HEK293 (cell line): ENCODE results near the gene KLLN.

Experiments
- FEZF1 ChIP-seq: fragments of 450-650 bp; formaldehyde crosslinking; IDR thresholded peaks from 2 replicates; pipeline ENCODE4 v1.5.1; 2016; ENCODE audit warnings: missing biosample characterization, missing genetic modification characterization
- KLF10 ChIP-seq: fragments of 450-650 bp; IDR thresholded peaks from 2 replicates; pipeline ENCODE4 v1.5.1; 2018; ENCODE audit warnings: missing biosample characterization, mild to moderate bottlenecking, missing genetic modification characterization
- OVOL3 ChIP-seq: fragments of 450-650 bp; formaldehyde crosslinking; IDR thresholded peaks from 2 replicates; pipeline ENCODE4 v1.5.1; 2016; ENCODE audit warnings: missing biosample characterization, missing genetic modification characterization
- SCRT1 ChIP-seq: fragments of 450-650 bp; formaldehyde crosslinking; IDR thresholded peaks from 2 replicates; pipeline ENCODE4 v1.5.1; 2016; ENCODE audit warnings: missing biosample characterization, missing genetic modification characterization, borderline replicate concordance
- TRIM28 ChIP-seq: IDR thresholded peaks from 2 replicates; pipeline ENCODE4 v1.6.1; 2011; ENCODE audit warnings: low read length, control low read depth, borderline replicate concordance
- ZBTB1 ChIP-seq: fragments of 450-650 bp; formaldehyde crosslinking; IDR thresholded peaks from 2 replicates; pipeline ENCODE4 v1.5.1; 2016; ENCODE audit warnings: missing biosample characterization, missing genetic modification characterization
- ZBTB21 ChIP-seq: fragments of 450-650 bp; formaldehyde crosslinking; IDR thresholded peaks from 2 replicates; pipeline ENCODE4 v1.5.1; 2017; ENCODE audit warnings: missing biosample characterization, missing genetic modification characterization
- ZEB2 ChIP-seq: fragments of 450-650 bp; formaldehyde crosslinking; IDR thresholded peaks from 2 replicates; pipeline ENCODE4 v1.5.1; 2016; ENCODE audit warnings: missing biosample characterization, missing genetic modification characterization
- ZNF121 ChIP-seq: fragments of 450-650 bp; formaldehyde crosslinking; IDR thresholded peaks from 2 replicates; pipeline ENCODE4 v1.5.1; 2016; ENCODE audit warnings: missing biosample characterization, missing genetic modification characterization
- ZNF138 ChIP-seq: fragments of 450-650 bp; formaldehyde crosslinking; IDR thresholded peaks from 2 replicates; pipeline ENCODE4 v1.5.1; 2016; ENCODE audit warnings: missing biosample characterization, missing genetic modification characterization, borderline replicate concordance
- ZNF202 ChIP-seq: fragments of 450-650 bp; formaldehyde crosslinking; IDR thresholded peaks from 2 replicates; pipeline ENCODE4 v1.5.1; 2016; ENCODE audit warnings: missing biosample characterization, missing genetic modification characterization, borderline replicate concordance
- ZNF24 ChIP-seq: fragments of 450-650 bp; formaldehyde crosslinking; IDR thresholded peaks from 2 replicates; pipeline ENCODE4 v1.5.1; 2016; ENCODE audit warnings: missing biosample characterization, missing genetic modification characterization
- ZNF266 ChIP-seq: fragments of 450-650 bp; formaldehyde crosslinking; IDR thresholded peaks from 2 replicates; pipeline ENCODE4 v1.5.1; 2016; ENCODE audit warnings: missing biosample characterization, missing genetic modification characterization, low read depth
- ZNF335 ChIP-seq: fragments of 450-650 bp; formaldehyde crosslinking; conservative IDR thresholded peaks from 2 replicates; pipeline ENCODE4 v1.5.1; 2016; ENCODE audit warnings: missing biosample characterization, missing genetic modification characterization
- ZNF366 ChIP-seq: fragments of 450-650 bp; formaldehyde crosslinking; conservative IDR thresholded peaks from 2 replicates; pipeline ENCODE4 v1.5.1; 2016; ENCODE audit warnings: missing biosample characterization, missing genetic modification characterization
- ZNF391 ChIP-seq: fragments of 450-650 bp; formaldehyde crosslinking; IDR thresholded peaks from 2 replicates; pipeline ENCODE4 v1.5.1; 2016; ENCODE audit warnings: low read depth, missing biosample characterization, missing genetic modification characterization, borderline replicate concordance
- ZNF404 ChIP-seq: fragments of 450-650 bp; formaldehyde crosslinking; IDR thresholded peaks from 2 replicates; pipeline ENCODE4 v1.5.1; 2017; ENCODE audit warnings: missing biosample characterization, missing genetic modification characterization
- ZNF426 ChIP-seq: fragments of 450-650 bp; formaldehyde crosslinking; IDR thresholded peaks from 2 replicates; pipeline ENCODE4 v1.5.1; 2017; ENCODE audit warnings: missing biosample characterization, missing genetic modification characterization, mild to moderate bottlenecking, inconsistent platforms, moderate library complexity
- ZNF558 ChIP-seq: fragments of 450-650 bp; formaldehyde crosslinking; IDR thresholded peaks from 2 replicates; pipeline ENCODE4 v1.5.1; 2016; ENCODE audit warnings: missing biosample characterization, missing genetic modification characterization
- ZNF610 ChIP-seq: fragments of 450-650 bp; formaldehyde crosslinking; IDR thresholded peaks from 2 replicates; pipeline ENCODE4 v1.5.1; 2016; ENCODE audit warnings: missing biosample characterization, missing genetic modification characterization, borderline replicate concordance
- ZNF629 ChIP-seq: fragments of 450-650 bp; formaldehyde crosslinking; IDR thresholded peaks from 2 replicates; pipeline ENCODE4 v1.5.1; 2017; ENCODE audit warnings: missing biosample characterization, missing genetic modification characterization
- ZNF670 ChIP-seq: fragments of 450-650 bp; formaldehyde crosslinking; IDR thresholded peaks from 2 replicates; pipeline ENCODE4 v1.5.1; 2016; ENCODE audit warnings: missing biosample characterization, missing genetic modification characterization, low read depth
- ZSCAN30 ChIP-seq: fragments of 450-650 bp; IDR thresholded peaks from 2 replicates; pipeline ENCODE4 v1.5.1; 2018; ENCODE audit warnings: missing biosample characterization, mild to moderate bottlenecking, missing genetic modification characterization, moderate library complexity
- TF ChIP-seq, protein P1 (sequence below): fragments of 450-650 bp; formaldehyde crosslinking; IDR thresholded peaks from 2 replicates; pipeline ENCODE4 v1.5.0; 2017; ENCODE audit warnings: missing biosample characterization, missing genetic modification characterization, borderline replicate concordance
- TF ChIP-seq, protein P2 (sequence below): fragments of 450-650 bp; formaldehyde crosslinking; IDR thresholded peaks from 2 replicates; pipeline ENCODE4 v1.5.1; 2016; ENCODE audit warnings: missing biosample characterization, missing genetic modification characterization
- TF ChIP-seq, protein P3 (sequence below): fragments of 450-650 bp; formaldehyde crosslinking; IDR thresholded peaks from 2 replicates; pipeline ENCODE4 v1.5.1; 2017; ENCODE audit warnings: missing biosample characterization, missing genetic modification characterization
- TF ChIP-seq, protein P4 (sequence below): fragments of 450-650 bp; formaldehyde crosslinking; IDR thresholded peaks from 2 replicates; pipeline ENCODE4 v1.5.1; 2016; ENCODE audit warnings: missing biosample characterization, missing genetic modification characterization
- TF ChIP-seq, protein P5 (sequence below): fragments of 450-650 bp; formaldehyde crosslinking; IDR thresholded peaks from 2 replicates; pipeline ENCODE4 v1.5.1; 2016; ENCODE audit warnings: missing biosample characterization, missing genetic modification characterization, borderline replicate concordance

KLLN gene

DNA sequence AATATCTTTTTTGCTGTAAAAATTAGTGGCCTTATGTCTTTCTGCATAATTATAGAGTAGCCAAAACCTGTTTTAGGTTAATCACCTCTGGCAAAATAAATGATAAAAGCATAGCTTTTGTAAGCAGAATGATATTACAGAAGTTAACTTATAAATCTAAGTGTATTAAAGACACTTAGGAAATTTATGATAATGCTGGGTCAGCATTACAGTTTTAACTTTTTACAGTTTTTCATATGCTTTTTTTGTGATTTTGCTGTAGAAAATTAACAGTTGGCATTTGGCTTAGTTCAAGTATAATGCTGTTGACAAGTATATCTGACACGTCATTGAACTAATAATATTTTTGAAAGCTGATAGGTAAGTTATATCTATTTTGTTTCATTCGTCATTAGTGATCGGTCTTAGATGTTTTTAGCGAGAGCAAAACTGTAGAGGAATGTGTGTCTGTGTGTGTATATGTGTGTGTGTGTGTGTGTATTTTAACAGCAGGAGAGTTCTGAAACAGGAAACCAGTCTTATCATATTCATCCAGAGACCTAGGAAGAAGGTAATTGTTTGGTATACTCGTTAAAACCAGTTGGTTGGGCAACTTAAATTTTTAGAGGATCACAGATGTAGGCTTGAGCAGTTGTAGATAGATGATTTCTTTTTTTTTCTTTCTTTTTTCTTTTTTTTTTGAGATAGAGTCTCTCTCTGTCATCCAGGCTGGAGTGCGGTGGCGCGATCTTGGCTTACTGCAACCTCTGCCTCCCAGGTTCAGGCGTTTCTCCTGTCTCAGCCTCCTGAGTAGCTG lies 15.5 kb upstream of the KLLN start (continued):
- TF ChIP-seq ZSCAN30 (tag by site-specific recombination) = peak; percentile 73; the same call in 1 of the 2 replicates
- peak; percentile 75 for TF ChIP-seq ZNF629 (tag by site-specific recombination)
- no peak for TF ChIP-seq ZNF426 (tag by site-specific recombination)
- 0 out of 2 replicates have a peak, but pooled peaks have one; percentile 11 for TF ChIP-seq ZNF202 (tag by site-specific recombination)
- peak; percentile 58; the same call in 1 of the 2 replicates for TF ChIP-seq ZEB2
- TF ChIP-seq, protein P1, sequence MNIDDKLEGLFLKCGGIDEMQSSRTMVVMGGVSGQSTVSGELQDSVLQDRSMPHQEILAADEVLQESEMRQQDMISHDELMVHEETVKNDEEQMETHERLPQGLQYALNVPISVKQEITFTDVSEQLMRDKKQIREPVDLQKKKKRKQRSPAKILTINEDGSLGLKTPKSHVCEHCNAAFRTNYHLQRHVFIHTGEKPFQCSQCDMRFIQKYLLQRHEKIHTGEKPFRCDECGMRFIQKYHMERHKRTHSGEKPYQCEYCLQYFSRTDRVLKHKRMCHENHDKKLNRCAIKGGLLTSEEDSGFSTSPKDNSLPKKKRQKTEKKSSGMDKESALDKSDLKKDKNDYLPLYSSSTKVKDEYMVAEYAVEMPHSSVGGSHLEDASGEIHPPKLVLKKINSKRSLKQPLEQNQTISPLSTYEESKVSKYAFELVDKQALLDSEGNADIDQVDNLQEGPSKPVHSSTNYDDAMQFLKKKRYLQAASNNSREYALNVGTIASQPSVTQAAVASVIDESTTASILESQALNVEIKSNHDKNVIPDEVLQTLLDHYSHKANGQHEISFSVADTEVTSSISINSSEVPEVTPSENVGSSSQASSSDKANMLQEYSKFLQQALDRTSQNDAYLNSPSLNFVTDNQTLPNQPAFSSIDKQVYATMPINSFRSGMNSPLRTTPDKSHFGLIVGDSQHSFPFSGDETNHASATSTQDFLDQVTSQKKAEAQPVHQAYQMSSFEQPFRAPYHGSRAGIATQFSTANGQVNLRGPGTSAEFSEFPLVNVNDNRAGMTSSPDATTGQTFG = no peak
- 0 out of 2 replicates have a peak, but pooled peaks have one; percentile 32 for TF ChIP-seq ZNF121 (tag by site-specific recombination)
- TF ChIP-seq ZNF670 (tag by site-specific recombination) = no peak
- no peak for TF ChIP-seq ZNF266
- TF ChIP-seq, protein P2, sequence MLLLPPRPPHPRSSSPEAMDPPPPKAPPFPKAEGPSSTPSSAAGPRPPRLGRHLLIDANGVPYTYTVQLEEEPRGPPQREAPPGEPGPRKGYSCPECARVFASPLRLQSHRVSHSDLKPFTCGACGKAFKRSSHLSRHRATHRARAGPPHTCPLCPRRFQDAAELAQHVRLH (tag by site-specific recombination) = peak; percentile 98
- TF ChIP-seq, protein P3, sequence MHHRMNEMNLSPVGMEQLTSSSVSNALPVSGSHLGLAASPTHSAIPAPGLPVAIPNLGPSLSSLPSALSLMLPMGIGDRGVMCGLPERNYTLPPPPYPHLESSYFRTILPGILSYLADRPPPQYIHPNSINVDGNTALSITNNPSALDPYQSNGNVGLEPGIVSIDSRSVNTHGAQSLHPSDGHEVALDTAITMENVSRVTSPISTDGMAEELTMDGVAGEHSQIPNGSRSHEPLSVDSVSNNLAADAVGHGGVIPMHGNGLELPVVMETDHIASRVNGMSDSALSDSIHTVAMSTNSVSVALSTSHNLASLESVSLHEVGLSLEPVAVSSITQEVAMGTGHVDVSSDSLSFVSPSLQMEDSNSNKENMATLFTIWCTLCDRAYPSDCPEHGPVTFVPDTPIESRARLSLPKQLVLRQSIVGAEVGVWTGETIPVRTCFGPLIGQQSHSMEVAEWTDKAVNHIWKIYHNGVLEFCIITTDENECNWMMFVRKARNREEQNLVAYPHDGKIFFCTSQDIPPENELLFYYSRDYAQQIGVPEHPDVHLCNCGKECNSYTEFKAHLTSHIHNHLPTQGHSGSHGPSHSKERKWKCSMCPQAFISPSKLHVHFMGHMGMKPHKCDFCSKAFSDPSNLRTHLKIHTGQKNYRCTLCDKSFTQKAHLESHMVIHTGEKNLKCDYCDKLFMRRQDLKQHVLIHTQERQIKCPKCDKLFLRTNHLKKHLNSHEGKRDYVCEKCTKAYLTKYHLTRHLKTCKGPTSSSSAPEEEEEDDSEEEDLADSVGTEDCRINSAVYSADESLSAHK (tag by site-specific recombination) = peak; percentile 82
- 0 out of 2 replicates have a peak, but pooled peaks have one; percentile 62 for TF ChIP-seq ZBTB1
- peak; percentile 90 for TF ChIP-seq FEZF1 (tag by site-specific recombination)
- TF ChIP-seq, protein P4, sequence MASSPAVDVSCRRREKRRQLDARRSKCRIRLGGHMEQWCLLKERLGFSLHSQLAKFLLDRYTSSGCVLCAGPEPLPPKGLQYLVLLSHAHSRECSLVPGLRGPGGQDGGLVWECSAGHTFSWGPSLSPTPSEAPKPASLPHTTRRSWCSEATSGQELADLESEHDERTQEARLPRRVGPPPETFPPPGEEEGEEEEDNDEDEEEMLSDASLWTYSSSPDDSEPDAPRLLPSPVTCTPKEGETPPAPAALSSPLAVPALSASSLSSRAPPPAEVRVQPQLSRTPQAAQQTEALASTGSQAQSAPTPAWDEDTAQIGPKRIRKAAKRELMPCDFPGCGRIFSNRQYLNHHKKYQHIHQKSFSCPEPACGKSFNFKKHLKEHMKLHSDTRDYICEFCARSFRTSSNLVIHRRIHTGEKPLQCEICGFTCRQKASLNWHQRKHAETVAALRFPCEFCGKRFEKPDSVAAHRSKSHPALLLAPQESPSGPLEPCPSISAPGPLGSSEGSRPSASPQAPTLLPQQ (tag by site-specific recombination) = peak; percentile 87
- TF ChIP-seq SCRT1 = peak; percentile 75
- no peak for TF ChIP-seq ZNF391 (tag by site-specific recombination)
- TF ChIP-seq ZNF335 (tag by site-specific recombination) = 0 out of 2 replicates have a peak, but pooled peaks have one; percentile 38
- TF ChIP-seq OVOL3 (tag by site-specific recombination) = peak; percentile 94
- no peak for TF ChIP-seq ZNF138
- 0 out of 2 replicates have a peak, but pooled peaks have one; percentile 11 for TF ChIP-seq KLF10 (tag by site-specific recombination)
- peak; percentile 82; the same call in 1 of the 2 replicates for TF ChIP-seq ZNF610 (tag by site-specific recombination)
- peak; percentile 73 for TF ChIP-seq ZNF366 (tag by site-specific recombination)
- TF ChIP-seq TRIM28 = peak; percentile 51; the same call in 1 of the 2 replicates
- TF ChIP-seq ZBTB21 (tag by site-specific recombination) = no peak; the same call in 1 of the 2 replicates
- TF ChIP-seq ZNF24 (tag by site-specific recombination) = peak; percentile 75; the same call in 1 of the 2 replicates
- TF ChIP-seq ZNF404 = no peak
- no peak; the same call in 1 of the 2 replicates for TF ChIP-seq ZNF558
- TF ChIP-seq, protein P5, sequence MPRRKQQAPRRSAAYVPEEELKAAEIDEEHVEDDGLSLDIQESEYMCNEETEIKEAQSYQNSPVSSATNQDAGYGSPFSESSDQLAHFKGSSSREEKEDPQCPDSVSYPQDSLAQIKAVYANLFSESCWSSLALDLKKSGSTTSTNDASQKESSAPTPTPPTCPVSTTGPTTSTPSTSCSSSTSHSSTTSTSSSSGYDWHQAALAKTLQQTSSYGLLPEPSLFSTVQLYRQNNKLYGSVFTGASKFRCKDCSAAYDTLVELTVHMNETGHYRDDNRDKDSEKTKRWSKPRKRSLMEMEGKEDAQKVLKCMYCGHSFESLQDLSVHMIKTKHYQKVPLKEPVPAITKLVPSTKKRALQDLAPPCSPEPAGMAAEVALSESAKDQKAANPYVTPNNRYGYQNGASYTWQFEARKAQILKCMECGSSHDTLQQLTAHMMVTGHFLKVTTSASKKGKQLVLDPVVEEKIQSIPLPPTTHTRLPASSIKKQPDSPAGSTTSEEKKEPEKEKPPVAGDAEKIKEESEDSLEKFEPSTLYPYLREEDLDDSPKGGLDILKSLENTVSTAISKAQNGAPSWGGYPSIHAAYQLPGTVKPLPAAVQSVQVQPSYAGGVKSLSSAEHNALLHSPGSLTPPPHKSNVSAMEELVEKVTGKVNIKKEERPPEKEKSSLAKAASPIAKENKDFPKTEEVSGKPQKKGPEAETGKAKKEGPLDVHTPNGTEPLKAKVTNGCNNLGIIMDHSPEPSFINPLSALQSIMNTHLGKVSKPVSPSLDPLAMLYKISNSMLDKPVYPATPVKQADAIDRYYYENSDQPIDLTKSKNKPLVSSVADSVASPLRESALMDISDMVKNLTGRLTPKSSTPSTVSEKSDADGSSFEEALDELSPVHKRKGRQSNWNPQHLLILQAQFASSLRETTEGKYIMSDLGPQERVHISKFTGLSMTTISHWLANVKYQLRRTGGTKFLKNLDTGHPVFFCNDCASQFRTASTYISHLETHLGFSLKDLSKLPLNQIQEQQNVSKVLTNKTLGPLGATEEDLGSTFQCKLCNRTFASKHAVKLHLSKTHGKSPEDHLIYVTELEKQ (tag by site-specific recombination) = peak; percentile 88
